H1 (cell line): Measurements from ENCODE around the gene TGM5.

Source experiments
- ATF3 ChIP-seq: IDR thresholded peaks from 2 replicates; pipeline ENCODE4 v1.6.1; 2011; ENCODE audit warnings: low read depth, mild to moderate bottlenecking, low read length; ENCODE audit not compliant: insufficient read depth
- GTF2F1 ChIP-seq: IDR thresholded peaks from 2 replicates; pipeline ENCODE4 v1.6.1; 2012; ENCODE audit warnings: low read depth, low read length, improper control_type of control experiment, borderline replicate concordance
- MAFK ChIP-seq: IDR thresholded peaks from 2 replicates; pipeline ENCODE4 v1.6.1; 2012; ENCODE audit warnings: low read depth, mild to moderate bottlenecking, improper control_type of control experiment, low read length
- POLR2AphosphoS5 ChIP-seq: IDR thresholded peaks from 2 replicates; pipeline ENCODE4 v1.6.1; 2011; ENCODE audit warnings: low read depth, low read length
- SRF ChIP-seq: IDR thresholded peaks from 2 replicates; pipeline ENCODE4 v1.6.1; 2011; ENCODE audit warnings: mild to moderate bottlenecking, low read depth, low read length, moderate library complexity
- USF2 ChIP-seq: IDR thresholded peaks from 2 replicates; pipeline ENCODE4 v1.6.1; 2011; ENCODE audit warnings: low read length, improper control_type of control experiment
- TF ChIP-seq, protein P1 (sequence below), 3 experiments: IDR thresholded peaks; 1 replicate in 2 of 3; 2 replicates in 1 of 3; pipeline versions ENCODE4 v1.5.1 to v1.6.1; 2011; ENCODE audit warnings: low read length in 3 of 3, mild to moderate bottlenecking in 3 of 3, inconsistent platforms in 2 of 3, low read depth in 1 of 3, moderate library complexity in 1 of 3; ENCODE audit not compliant: insufficient read depth in 1 of 3; ENCODE audit errors: control extremely low read depth in 1 of 3
- TF ChIP-seq, protein P2 (sequence below): IDR thresholded peaks from 2 replicates; pipeline ENCODE4 v1.6.1; 2012; ENCODE audit warnings: inconsistent platforms

- TF ChIP-seq USF2, result no peak
- no peak for TF ChIP-seq SRF
- TF ChIP-seq, protein P1, sequence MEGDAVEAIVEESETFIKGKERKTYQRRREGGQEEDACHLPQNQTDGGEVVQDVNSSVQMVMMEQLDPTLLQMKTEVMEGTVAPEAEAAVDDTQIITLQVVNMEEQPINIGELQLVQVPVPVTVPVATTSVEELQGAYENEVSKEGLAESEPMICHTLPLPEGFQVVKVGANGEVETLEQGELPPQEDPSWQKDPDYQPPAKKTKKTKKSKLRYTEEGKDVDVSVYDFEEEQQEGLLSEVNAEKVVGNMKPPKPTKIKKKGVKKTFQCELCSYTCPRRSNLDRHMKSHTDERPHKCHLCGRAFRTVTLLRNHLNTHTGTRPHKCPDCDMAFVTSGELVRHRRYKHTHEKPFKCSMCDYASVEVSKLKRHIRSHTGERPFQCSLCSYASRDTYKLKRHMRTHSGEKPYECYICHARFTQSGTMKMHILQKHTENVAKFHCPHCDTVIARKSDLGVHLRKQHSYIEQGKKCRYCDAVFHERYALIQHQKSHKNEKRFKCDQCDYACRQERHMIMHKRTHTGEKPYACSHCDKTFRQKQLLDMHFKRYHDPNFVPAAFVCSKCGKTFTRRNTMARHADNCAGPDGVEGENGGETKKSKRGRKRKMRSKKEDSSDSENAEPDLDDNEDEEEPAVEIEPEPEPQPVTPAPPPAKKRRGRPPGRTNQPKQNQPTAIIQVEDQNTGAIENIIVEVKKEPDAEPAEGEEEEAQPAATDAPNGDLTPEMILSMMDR (IDR thresholded peaks at IDR 0.05; ENCODE audit: control extremely low read depth in 1 of 3, insufficient read depth in 1 of 3, low read depth in 1 of 3, low read length in 3 of 3), result no peak
- no peak for TF ChIP-seq POLR2AphosphoS5
- TF ChIP-seq, protein P2, sequence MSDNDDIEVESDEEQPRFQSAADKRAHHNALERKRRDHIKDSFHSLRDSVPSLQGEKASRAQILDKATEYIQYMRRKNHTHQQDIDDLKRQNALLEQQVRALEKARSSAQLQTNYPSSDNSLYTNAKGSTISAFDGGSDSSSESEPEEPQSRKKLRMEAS, result no peak
- TF ChIP-seq GTF2F1, result no peak
- no peak for TF ChIP-seq MAFK
- no peak for TF ChIP-seq ATF3
Observed at GRCh38 chr15:43279496-43279895, 12.8 kb upstream of the TGM5 start.
